ENCODE measurements around the gene SYCP1.
A peak's percentile ranks its signal among the peaks of the same experiment; 100 is the strongest.
"Not testable (repeated sequence)": the region's sequence is repeated elsewhere in the genome, so short reads cannot be mapped to it uniquely, and the experiment has no call there.

SYCP1 gene

GRCh38 chr1:114976891-114977290, 122.2 kb downstream of the SYCP1 start:
- no peak for DNase-seq

- peak; percentile 64 for DNase-seq
Observed at GRCh38 chr1:114979278-114979891, 124.7 kb downstream of the SYCP1 start.

- DNase-seq, result no peak
Observed at GRCh38 chr1:114982251-114982650, 127.6 kb downstream of the SYCP1 start.

GRCh38 chr1:114986286-114986685, 131.6 kb downstream of the SYCP1 start:
- no peak for DNase-seq

GRCh38 chr1:114988095-114988494, 133.4 kb downstream of the SYCP1 start:
- no peak for DNase-seq

- DNase-seq, result no peak
Observed at GRCh38 chr1:114997510-114998289, 143.0 kb downstream of the SYCP1 start.

GRCh38 chr1:115006191-115006590, 151.5 kb downstream of the SYCP1 start:
- DNase-seq, result no peak

- DNase-seq, result no peak
Observed at GRCh38 chr1:115012006-115012405, 157.3 kb downstream of the SYCP1 start.

- no peak for DNase-seq
Observed at GRCh38 chr1:115012434-115012833, 157.8 kb downstream of the SYCP1 start.

GRCh38 chr1:115013792-115014191, 159.1 kb downstream of the SYCP1 start:
- DNase-seq, result no peak

- not testable (repeated sequence) for DNase-seq
Observed at GRCh38 chr1:115019549-115019948, 164.9 kb downstream of the SYCP1 start.

- DNase-seq, result no peak
Observed at GRCh38 chr1:115021145-115021544, 166.5 kb downstream of the SYCP1 start.

GRCh38 chr1:115023593-115023992, 168.9 kb downstream of the SYCP1 start:
- no peak for DNase-seq

GRCh38 chr1:115029526-115029925, 174.9 kb downstream of the SYCP1 start, which contains the start of gene TSHB:
TSHB (plus strand) TSS chr1:115029826; CDS start chr1:115033363, 3,537 bp downstream.
- DNase-seq, result no peak

GRCh38 chr1:115031595-115031994, 176.9 kb downstream of the SYCP1 start:
- no peak for DNase-seq

- no peak for DNase-seq
Observed at GRCh38 chr1:115035652-115036051, 181.0 kb downstream of the SYCP1 start.

- no peak for DNase-seq
Observed at GRCh38 chr1:115036814-115037507, 182.3 kb downstream of the SYCP1 start.

GRCh38 chr1:115040501-115040900, 185.8 kb downstream of the SYCP1 start:
- no peak for DNase-seq

GRCh38 chr1:115041654-115042053, 187.0 kb downstream of the SYCP1 start:
- no peak for DNase-seq

Data from T-helper 9 cell (primary cell).